Fibroblast of skin of scalp (primary cell): ENCODE results near the gene NAA80.
"Not testable (repeated sequence)": the region's sequence is repeated elsewhere in the genome, so short reads cannot be mapped to it uniquely, and the experiment has no call there.

Experiments
- DNase-seq: peaks from one replicate; pipeline ENCODE4 v3.0.0-alpha.2; 2013

Gene NAA80

GRCh38 chr3:50312041-50312440 lies 12.8 kb upstream of the NAA80 start:
- not testable (repeated sequence) for DNase-seq

DNA sequence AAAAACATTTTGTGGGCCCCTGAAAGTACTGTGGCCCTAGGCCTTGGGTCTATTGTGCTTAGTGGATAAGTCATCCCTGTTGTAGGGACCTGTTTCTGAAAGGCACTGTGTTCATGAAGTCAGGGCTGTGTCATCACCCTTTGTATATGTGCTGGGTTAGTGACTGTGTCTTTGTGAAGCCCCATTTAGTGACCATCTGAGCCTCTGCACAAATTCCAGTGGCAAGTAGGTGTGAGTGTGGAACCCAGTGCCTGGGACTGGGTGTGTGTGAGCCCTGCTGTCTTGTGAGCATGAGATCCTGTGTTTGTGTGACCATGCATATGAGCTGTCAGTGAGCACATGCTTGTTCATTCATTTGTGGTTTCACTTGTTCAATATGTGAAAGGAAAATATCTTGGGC lies 5.4 kb upstream of the NAA80 start:
- DNase-seq, result no peak

DNA sequence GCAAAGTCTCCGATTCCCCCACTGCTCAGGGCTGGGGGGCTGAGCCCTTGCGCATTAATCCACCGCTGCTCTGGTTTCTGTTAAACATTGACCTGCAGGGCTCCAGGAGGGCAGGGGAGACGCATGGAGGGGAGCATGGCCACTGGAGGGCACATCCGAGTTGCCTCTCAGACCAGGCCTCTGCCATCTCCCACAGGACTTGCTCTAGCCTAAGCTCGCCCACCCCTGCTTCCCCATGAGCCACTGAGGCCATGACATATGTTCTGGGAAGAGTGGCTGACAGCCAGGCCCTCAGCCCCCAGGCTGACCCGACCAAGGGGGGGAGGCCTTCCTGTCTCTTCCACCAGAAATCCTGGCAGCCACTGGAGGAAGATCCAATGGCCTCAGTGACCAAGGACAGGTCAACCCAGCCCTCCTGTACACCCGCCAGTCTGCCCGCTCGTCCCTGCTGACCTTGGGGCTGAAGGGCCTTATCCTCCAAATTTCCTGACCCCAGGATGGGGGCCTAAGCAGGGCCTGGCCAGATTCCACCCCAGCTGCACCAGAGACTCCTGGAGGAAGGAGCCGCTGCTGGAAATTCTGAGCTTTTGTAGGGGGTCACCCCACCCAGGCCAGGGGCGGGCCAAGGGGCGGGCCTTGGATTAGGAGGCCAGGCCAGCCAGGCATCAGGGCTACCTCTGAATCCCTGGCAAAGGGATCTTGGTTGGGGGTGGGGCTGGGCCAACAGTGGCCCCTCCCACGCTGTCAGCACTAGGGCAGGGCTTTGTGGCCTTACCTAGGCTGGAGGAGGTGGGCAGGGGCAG lies 4.0 kb upstream of the NAA80 start, which contains the start of gene HYAL1:
Gene HYAL1 (minus strand): TSS at position 562 of the 803 bp plus-strand sequence. CDS start 618 bp downstream, outside the sequence.
- DNase-seq, result no peak

DNA sequence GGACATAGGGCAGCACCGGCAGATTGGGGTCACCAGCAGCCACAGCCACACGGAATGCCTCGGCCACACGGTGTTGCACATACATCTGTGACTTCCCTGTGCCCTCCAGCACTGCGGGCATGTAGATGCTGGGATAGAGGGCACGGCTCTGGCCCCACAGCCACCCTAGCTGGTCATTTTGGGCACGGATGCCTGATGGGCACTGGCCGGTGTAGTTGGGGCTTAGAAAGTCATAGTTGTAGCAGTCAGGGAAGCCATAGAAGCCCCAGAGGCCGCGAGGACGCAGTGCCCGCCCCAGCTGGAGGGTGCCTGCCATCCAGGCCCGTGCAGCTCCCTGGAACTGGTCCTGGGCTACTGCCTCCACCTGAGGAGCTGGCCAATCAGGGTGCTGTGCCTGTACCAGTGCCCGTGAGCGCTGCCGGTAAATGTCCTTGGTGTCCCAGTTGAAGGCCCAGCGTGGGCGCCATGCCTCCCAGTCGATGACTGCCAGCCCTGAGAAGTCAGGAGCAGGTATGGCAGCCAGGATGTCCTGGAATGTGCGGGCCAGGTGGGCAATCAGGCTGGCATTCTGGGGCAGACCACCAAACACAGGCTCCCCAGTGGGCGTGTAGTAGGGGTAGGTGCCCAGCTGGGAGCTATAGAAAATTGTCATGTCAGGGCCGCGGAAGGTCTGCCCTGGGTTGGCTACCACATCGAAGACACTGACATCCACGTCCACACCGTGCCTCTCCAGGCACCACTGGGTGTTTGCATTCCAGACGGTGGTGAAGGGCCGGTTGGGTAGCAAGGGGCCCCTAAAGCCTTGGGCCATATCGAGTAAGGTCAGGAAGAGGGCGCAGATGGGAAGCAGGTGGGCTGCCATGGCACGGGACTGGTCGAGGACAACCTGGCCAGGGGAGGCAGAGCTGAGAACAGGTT lies 3.1 kb upstream of the NAA80 start:
- DNase-seq, result no peak

GRCh38 chr3:50300681-50301254 lies 1.6 kb upstream of the NAA80 start:
- DNase-seq, result no peak

GRCh38 chr3:50299929-50300680 lies 900 bp upstream of the NAA80 start:
- peak; percentile 23 for DNase-seq

DNA sequence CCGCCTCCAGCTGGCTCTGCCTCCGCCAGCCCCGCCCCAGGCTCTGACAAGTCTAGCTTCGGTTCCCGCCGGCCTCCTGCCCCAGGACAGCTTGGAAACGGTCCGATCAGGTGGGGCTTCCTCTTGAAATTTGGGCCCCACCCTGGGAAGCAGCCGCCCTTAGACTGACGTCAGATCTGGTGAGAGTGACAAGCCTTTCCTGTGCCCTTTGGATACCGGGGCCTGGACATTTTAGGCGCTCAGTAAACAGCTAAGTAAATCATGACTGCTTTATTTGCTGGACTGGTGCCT lies 378 bp upstream of the NAA80 start:
- no peak for DNase-seq

GRCh38 chr3:50297896-50298725 lies 1.1 kb downstream of the NAA80 start:
- no peak for DNase-seq

DNA sequence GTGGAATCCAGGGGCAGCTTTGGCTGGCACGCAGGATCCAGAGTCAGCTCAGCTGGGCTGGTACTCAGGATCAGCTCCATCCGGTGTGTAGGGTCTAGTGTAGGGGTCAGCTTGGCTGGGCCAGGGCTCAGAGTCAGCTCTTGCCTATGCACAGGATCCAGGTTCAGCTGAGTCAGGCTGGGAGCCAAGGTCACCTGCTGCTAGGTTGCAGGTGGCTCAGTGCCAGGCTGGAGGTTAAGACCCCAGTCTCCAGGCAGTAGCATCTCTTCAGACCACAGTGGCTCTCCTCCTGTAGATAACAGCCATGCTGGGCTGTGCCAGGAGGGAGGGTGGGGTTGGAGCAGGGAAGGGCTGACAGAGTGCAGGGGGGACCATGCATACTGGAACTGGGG lies 1.8 kb downstream of the NAA80 start:
- DNase-seq, result no peak

DNA sequence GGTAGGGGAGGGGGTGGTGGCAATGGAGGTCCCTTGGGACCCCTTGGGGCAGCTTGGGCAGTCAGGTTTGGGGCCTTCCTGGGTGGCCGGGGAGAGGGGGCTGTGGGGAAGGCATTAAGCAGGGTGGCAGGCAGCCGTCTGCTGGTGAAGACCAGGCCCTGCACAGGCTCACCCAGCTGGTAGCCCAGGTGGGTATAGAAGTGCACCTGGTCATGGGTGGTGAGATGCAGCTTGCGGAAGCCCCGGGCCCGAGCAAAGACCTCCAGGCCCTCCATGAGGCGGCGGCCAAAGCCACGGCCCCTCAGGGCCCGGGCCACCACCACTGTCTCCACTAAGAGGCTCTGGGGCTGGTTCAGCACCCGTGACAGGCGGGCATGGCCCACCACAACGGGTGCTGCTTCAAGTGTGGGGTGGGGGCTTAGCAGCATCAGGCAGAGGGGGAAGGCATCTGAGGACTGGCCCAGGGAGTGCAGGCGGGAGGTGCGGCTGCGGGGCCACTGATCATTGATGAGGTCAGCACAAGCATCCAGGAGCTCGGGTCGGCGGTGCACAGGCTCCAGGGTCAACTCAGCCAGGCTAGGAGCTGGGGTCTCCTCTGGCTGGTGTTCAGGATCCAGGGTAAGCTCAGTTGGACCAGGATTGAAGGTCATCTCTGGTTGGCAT lies 2.4 kb downstream of the NAA80 start:
- no peak for DNase-seq

DNA sequence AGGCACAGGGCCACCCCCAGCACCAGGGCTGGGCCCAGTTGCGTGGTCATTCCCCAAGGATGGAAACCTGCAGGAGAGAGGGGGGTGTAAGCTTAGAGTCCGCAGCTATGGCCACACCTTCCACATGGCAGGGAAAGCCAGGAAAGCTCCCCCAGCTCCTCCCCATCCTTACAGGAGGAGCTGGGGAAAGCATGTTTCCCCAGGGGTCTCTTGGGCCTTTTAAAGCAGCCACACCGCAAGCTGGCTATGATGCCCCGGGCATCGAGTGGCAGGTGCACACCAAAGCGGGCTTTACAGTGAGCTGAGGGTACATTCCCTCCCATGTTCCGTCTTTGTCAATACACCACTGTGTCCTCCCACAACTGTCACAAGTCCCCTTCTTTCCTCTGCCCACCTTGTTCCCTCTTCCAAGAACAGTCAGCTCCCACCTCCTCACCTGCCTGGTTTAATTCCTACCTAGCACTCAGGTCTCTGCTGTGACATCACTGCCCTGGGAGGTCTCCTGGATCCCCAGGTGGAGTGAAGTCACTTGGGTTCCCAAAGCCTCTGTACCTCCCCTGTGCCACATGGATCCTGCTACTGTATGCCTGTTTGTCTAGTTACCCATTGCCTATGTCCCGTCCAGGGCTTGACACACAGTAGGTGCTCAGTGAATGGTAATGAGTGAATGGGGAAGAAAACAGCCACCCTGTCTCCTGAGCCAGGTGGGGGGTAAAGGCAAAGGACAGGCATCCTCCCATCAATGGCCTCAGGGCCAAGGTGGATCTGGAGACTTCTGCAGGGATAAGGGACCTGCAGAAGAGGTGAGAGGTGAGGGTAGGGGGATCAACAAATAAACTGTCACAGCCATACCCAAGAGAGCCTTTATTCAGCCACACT lies 3.4 kb downstream of the NAA80 start:
- no peak for DNase-seq

DNA sequence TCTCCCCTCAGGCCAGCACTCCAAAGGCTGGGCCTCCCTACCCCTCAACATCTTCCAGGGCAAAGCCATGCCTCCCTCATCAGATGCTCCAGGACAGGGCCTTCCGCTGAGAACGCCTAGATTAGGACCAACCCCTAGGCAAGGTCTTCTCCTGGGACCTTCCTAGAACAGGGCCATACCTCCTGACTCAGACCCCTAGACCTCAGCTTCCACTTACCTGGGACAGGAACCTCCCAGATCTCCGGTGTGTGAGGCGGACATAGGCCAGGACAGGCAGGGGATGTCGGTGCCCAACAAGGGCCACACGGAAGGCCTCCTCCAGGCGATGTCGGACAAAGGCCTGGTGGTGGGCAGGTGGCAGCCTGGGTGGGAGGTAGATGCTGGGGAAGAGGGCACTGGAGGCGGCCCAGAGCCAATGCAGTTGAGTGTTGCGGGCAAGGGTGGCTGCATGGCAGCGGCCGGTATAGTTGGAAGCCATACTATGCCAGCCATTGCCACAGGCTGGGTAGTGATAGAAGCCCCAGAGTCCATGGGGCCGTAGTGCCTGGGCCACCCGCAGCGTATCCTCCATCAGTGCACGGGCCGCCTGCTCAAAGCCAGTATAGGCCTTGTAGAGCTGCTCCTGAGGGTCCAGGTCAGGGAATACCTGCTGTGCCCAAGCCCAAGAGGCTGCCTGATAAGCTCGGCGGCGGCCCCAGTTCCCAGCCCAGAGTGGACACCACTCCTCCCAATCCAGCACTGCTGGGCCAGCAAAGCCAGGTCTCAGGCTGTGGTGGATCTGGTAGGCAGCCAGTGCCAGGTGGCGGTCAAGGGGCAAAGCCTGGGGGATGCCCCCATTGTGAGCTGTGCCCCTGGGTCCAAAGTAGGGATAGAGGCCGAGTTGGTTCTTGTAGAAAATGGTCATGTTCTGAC lies 4.5 kb downstream of the NAA80 start:
- DNase-seq, result no peak

- DNase-seq, result no peak
Measured at GRCh38 chr3:50294089-50294488, 5.1 kb downstream of the NAA80 start.

DNA sequence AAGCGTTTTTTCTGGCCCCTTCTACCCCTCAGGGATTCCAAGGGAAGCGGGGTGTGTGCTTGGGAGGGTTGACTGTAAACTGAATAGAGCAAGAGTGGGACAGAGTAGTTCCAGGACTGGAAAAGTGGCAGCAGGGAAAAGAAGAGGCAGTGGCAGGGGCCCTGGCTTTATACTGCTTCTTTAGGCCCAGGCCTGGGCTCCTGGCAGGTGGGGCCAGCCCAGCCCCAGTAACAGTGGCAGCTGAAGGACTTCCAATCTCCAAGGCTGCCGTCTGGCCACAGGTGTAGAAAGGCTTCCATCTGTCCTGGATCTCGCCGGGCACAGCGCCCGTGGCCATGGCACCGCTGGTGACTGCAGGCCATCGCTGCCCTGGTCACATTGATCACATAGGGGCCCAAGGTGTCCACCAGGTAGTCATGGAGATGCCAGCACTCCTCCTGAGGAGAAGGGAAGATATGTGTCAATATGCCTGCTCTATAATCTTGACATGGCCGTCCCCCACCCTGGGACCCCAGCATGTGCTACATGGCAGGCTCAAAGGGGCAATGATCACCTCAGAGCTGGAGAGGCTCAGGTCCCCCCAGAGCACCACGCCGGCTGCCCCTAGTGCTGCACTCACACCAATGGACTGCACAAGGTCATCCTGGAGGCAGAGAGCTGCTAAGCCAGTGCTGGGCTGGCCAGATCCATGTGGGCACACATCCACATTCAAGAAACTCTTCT lies 6.0 kb downstream of the NAA80 start:
- no peak for DNase-seq

DNA sequence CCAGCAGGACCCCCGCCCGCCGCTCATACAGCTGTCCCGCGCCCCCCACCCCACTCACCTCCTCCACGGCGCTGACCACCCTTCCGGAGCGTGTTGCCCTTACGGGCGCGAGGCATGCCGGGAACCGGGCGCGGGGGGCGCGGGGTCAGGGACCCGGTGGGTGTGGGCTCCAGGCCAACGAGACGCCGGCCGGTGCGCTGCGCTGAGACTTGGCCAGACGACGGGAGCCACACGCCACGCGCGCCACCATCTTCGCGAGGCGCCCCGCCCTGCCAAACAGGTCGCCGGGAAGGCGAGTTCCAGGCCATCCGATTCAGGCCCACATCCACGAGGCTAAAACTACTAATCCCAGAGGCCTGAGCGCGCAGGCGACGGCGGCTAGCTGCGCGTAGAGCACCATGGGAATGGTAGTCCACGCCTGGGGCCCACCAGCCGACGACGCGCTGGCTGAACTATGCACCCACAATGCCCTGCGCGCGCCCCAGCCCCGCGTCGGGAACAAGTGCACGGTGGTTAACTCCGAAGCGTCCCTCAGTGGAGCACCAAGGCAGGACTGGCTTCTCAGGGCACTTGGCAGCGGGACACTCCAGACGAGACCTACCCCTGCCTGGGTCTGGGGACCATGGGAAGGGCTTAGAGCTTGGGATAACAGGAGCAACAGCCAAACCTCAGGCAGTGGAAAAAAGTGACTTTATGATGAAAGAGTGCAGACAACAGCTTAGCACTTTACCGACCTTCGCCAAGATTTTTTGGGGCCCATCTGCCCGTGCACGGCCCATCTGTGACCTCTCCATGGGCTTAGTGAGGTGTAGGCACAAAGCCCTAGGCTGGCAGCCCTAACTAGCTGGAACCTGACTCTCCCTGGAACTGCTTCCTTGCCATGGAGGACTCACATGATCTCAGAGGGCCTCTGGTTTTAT lies 6.8 kb downstream of the NAA80 start, which contains the start of gene IFRD2:
Gene IFRD2 (minus strand): TSS at position 271 of the 920 bp plus-strand sequence. CDS start 155 bp downstream, at position 116.
- peak; percentile 97 for DNase-seq

DNA sequence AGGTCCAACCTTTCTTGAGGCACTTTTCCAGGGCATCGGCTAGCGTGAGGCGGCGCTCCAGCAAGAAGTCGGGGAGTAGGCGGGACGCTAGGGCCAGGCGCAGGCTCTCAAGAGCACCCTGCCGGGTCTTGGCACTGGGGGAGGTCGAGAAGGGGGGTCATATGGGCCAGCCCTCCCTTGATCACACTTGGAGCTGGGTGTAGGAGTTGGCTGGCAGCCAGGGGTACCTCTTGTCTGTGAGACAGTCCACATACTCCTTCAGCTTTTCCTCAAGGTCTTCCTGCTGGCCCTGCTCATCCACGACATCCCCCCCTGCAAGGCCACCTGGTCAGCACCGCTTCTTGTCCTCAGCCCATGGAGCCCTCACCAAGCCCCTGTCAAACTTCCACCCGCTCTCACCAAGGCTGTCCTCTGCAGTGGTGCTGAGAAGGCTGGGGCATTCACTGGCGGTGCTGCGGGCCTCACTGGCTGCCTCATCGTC lies 9.0 kb downstream of the NAA80 start:
- DNase-seq, result no peak

GRCh38 chr3:50289130-50289529 lies 10.1 kb downstream of the NAA80 start:
- no peak for DNase-seq
